ENCODE measurements around the gene COG2. TPM values are rescaled to one million over a fixed set of nuclear protein-coding genes. Genes with fewer than 3 reads are reported as not detected.

The COG2 gene
- polyA plus RNA-seq, 1 experiment: 21.5 TPM

- CTCF ChIA-PET: interaction anchor here (1.0 to 2.1 kb wide), 5 partner anchors 9 to 273 kb away, joined by 3 to 11 read pairs (median 4); partner anchors contain the start of gene COG2
- Histone ChIP-seq H3K27me3 (ENCODE audit: control insufficient read depth, insufficient read depth, low read length) (peaks cover 7% of the 10 kb centered on the region), H3K4me3 (ENCODE audit: low read depth, low read length) (no peak overlapping the region), H3K27ac (ENCODE audit: low read depth, low read length) (no peak overlapping the region), H3K9me3 (ENCODE audit: control insufficient read depth, insufficient read depth, low read length) (no peaks in the 10 kb centered on the region)
- no peak for TF ChIP-seq CTCF (IDR thresholded peaks at IDR 0.05; ENCODE audit: low read depth, low read length)
- DNase-seq (ENCODE audit: low read depth, low spot score): no peak
- POLR2A ChIA-PET: no interaction called here
Observed at GRCh38 chr1:230633469-230633868, 8.8 kb upstream of the COG2 start.

GRCh38 chr1:230634384-230634783, 7.9 kb upstream of the COG2 start:
- Histone ChIP-seq H3K9me3 (ENCODE audit: control insufficient read depth, insufficient read depth, low read length) (no peaks in the 10 kb centered on the region), H3K27me3 (ENCODE audit: control insufficient read depth, insufficient read depth, low read length) (peaks cover 8% of the 10 kb centered on the region), H3K4me3 (ENCODE audit: low read depth, low read length) (no peak overlapping the region), H3K27ac (ENCODE audit: low read depth, low read length) (no peak overlapping the region)
- no peak for TF ChIP-seq CTCF (IDR thresholded peaks at IDR 0.05; ENCODE audit: low read depth, low read length)
- ChIA-PET CTCF (interaction anchor here (1.2 to 2.1 kb wide), 4 partner anchors 8 to 164 kb away, joined by 3 to 11 read pairs (median 6); partner anchors contain the start of gene COG2), POLR2A (no interaction called here)
- DNase-seq (ENCODE audit: low read depth, low spot score): no peak

- POLR2A ChIA-PET: no interaction called here
Observed at GRCh38 chr1:230636575-230637148, 5.6 kb upstream of the COG2 start.

GRCh38 chr1:230639714-230640209, 2.5 kb upstream of the COG2 start:
- DNase-seq (ENCODE audit: low read depth, low spot score): no peak
- Histone ChIP-seq H3K27ac (ENCODE audit: low read depth, low read length) (no peak overlapping the region), H3K27me3 (ENCODE audit: control insufficient read depth, insufficient read depth, low read length) (peaks cover 10% of the 10 kb centered on the region), H3K9me3 (ENCODE audit: control insufficient read depth, insufficient read depth, low read length) (no peaks in the 10 kb centered on the region; the same call in 1 of the 2 replicates), H3K4me3 (ENCODE audit: low read depth, low read length) (no peak overlapping the region)
- CTCF ChIA-PET: no interaction called here
- TF ChIP-seq CTCF (IDR thresholded peaks at IDR 0.05; ENCODE audit: low read depth, low read length): no peak
- POLR2A ChIA-PET: no interaction called here

More at GRCh38 chr1:230636575-230637148, 5.6 kb upstream of the COG2 start:
- TF ChIP-seq CTCF (IDR thresholded peaks at IDR 0.05; ENCODE audit: low read depth, low read length): no peak
- Histone ChIP-seq H3K9me3 (ENCODE audit: control insufficient read depth, insufficient read depth, low read length) (no peaks in the 10 kb centered on the region), H3K27ac (ENCODE audit: low read depth, low read length) (no peak overlapping the region), H3K27me3 (ENCODE audit: control insufficient read depth, insufficient read depth, low read length) (peaks cover 14% of the 10 kb centered on the region), H3K4me3 (ENCODE audit: low read depth, low read length) (no peak overlapping the region)
- CTCF ChIA-PET: no interaction called here
- no peak for DNase-seq (ENCODE audit: low read depth, low spot score)

- ChIA-PET POLR2A (no interaction called here), CTCF (interaction anchor here (0.6 to 3.4 kb wide), 12 partner anchors 12 to 980 kb away, joined by 3 to 75 read pairs (median 4); no protein-coding TSS in a partner anchor)
- no peak for DNase-seq (ENCODE audit: low read depth, low spot score)
- Histone ChIP-seq H3K27me3 (ENCODE audit: control insufficient read depth, insufficient read depth, low read length) (peaks cover 10% of the 10 kb centered on the region), H3K4me3 (ENCODE audit: low read depth, low read length) (no peak overlapping the region), H3K27ac (ENCODE audit: low read depth, low read length) (no peak overlapping the region), H3K9me3 (ENCODE audit: control insufficient read depth, insufficient read depth, low read length) (no peaks in the 10 kb centered on the region; the same call in 1 of the 2 replicates)
- no peak for TF ChIP-seq CTCF (IDR thresholded peaks at IDR 0.05; ENCODE audit: low read depth, low read length)
Observed at GRCh38 chr1:230641346-230641745, 935 bp upstream of the COG2 start.

Measured in AG04450 (cell line).